ENCODE data around the gene CILP2.

DNA sequence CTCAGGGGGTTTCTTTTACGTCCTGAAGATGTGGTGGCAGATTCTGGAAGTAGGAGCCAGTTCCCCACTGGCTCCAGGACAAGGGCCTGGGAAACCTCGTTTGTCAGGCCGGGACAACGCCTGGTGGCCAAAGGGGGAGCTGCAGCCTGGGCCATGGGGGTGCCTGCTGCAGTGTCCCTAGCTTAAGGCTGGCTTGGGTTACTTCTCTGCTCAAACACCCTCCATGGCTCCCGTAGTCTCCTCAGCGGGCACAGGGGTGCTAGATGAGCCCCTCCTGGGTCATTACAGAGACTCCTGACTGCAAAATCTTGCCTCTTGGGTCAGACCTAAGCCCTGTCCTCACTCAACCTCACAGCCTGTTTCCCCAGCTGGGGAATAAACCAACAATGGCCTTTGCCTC lies 14.7 kb downstream of the CILP2 start:
- TF ChIP-seq, protein P1, sequence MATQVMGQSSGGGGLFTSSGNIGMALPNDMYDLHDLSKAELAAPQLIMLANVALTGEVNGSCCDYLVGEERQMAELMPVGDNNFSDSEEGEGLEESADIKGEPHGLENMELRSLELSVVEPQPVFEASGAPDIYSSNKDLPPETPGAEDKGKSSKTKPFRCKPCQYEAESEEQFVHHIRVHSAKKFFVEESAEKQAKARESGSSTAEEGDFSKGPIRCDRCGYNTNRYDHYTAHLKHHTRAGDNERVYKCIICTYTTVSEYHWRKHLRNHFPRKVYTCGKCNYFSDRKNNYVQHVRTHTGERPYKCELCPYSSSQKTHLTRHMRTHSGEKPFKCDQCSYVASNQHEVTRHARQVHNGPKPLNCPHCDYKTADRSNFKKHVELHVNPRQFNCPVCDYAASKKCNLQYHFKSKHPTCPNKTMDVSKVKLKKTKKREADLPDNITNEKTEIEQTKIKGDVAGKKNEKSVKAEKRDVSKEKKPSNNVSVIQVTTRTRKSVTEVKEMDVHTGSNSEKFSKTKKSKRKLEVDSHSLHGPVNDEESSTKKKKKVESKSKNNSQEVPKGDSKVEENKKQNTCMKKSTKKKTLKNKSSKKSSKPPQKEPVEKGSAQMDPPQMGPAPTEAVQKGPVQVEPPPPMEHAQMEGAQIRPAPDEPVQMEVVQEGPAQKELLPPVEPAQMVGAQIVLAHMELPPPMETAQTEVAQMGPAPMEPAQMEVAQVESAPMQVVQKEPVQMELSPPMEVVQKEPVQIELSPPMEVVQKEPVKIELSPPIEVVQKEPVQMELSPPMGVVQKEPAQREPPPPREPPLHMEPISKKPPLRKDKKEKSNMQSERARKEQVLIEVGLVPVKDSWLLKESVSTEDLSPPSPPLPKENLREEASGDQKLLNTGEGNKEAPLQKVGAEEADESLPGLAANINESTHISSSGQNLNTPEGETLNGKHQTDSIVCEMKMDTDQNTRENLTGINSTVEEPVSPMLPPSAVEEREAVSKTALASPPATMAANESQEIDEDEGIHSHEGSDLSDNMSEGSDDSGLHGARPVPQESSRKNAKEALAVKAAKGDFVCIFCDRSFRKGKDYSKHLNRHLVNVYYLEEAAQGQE (IDR thresholded peaks at IDR 0.05; ENCODE audit: insufficient read depth in 1 of 2, low read depth in 2 of 2, low read length in 2 of 2), result no peak
- TF ChIP-seq POLR2AphosphoS5 (IDR thresholded peaks at IDR 0.05; ENCODE audit: low read depth, low read length), result no peak
- TF ChIP-seq TAF1 (IDR thresholded peaks at IDR 0.05; ENCODE audit: borderline replicate concordance, insufficient read depth, low read length), result no peak
